Sigmoid colon (tissue), 4 donors: ENCODE data around the gene FGFRL1.

Source experiments
- POLR2A ChIP-seq, 2 donors: fragments of 450-650 bp; IDR thresholded peaks; one replicate each; pipeline ENCODE4 v1.6.1; 2016; ENCODE audit warnings: antibody characterized with exemption in 2 of 2, mild to moderate bottlenecking in 2 of 2, moderate library complexity in 2 of 2
- POLR2AphosphoS5 ChIP-seq, 4 donors: sonication (generic); formaldehyde crosslinking; IDR thresholded peaks; one replicate each; pipeline ENCODE4 v1.6.1; 2017; ENCODE audit warnings: antibody characterized with exemption in 4 of 4
- TF ChIP-seq, protein P1 (sequence below), 4 experiments: fragments of 450-650 bp in 3 of 4; fragments of 200-600 bp in 1 of 4; IDR thresholded peaks; one replicate each; pipeline ENCODE4 v1.5.1; 2016 to 2019; ENCODE audit warnings: antibody characterized with exemption in 4 of 4, mild to moderate bottlenecking in 3 of 4, moderate library complexity in 2 of 4

DNA sequence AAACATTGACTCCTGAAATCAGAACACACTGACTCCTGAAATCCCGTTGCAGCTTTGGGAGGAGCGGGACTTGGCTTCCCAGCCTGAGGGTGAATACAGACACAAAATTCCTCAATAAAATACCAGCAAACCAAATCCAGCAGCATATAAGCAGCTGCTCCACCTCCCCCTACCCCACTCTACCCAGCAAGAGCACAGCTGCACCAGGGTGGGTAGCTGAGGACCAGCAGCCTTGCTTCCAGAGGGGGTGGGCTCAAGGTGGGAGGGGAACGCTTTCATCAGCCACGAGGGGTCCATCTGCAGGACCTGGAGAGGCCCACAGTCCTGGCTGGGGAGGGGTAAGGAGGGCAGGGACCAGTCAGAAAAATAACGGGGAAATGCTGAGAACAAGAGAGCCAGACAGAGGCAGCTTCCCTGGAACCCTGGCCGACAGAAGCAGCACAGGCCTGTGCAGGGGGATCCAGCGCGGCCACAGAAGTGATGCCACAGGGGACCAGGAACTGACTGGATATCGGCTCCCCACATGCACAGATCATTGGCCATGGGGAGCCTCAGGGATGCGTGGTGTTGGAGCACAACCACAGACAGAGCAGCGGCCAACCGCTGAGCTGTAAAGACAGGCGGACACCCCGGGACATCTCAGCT is 49.8 kb downstream of the FGFRL1 start:
- no peak for TF ChIP-seq POLR2A (IDR thresholded peaks at IDR 0.05)
- TF ChIP-seq, protein P1, sequence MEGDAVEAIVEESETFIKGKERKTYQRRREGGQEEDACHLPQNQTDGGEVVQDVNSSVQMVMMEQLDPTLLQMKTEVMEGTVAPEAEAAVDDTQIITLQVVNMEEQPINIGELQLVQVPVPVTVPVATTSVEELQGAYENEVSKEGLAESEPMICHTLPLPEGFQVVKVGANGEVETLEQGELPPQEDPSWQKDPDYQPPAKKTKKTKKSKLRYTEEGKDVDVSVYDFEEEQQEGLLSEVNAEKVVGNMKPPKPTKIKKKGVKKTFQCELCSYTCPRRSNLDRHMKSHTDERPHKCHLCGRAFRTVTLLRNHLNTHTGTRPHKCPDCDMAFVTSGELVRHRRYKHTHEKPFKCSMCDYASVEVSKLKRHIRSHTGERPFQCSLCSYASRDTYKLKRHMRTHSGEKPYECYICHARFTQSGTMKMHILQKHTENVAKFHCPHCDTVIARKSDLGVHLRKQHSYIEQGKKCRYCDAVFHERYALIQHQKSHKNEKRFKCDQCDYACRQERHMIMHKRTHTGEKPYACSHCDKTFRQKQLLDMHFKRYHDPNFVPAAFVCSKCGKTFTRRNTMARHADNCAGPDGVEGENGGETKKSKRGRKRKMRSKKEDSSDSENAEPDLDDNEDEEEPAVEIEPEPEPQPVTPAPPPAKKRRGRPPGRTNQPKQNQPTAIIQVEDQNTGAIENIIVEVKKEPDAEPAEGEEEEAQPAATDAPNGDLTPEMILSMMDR (IDR thresholded peaks at IDR 0.05): no peak
- no peak for TF ChIP-seq POLR2AphosphoS5 (IDR thresholded peaks at IDR 0.05)
